Activated naive CD4-positive, alpha-beta T cell treated with anti-CD3 and anti-CD28 coated beads for 36 hours (primary cell): Measurements from ENCODE around the gene ZSCAN23. TPM values are rescaled to one million over a fixed set of nuclear protein-coding genes. Genes with fewer than 3 reads are reported as not detected.
"Not testable (repeated sequence)": the region's sequence is repeated elsewhere in the genome, so short reads cannot be mapped to it uniquely, and the experiment has no call there.

Experiments used
- CTCF ChIA-PET: fragments of 350-600 bp; sonication (Branson Sonifier 250); formaldehyde crosslinking; loops from one replicate; lab custom pipeline; 2021; ENCODE audit warnings: antibody characterized with exemption; lab: Charles Lee
- DNase-seq: peaks from one replicate; pipeline ENCODE4 v3.0.0-alpha.2; 2020
- H3K27ac Mint-ChIP-seq: one replicate; pipeline ENCODE4 v1.8.0; 2021; ENCODE audit warnings: mild to moderate bottlenecking, mixed read lengths
- H3K27me3 Mint-ChIP-seq: one replicate; pipeline ENCODE4 v1.8.0; 2021; ENCODE audit warnings: low read depth, mixed read lengths
- H3K36me3 Mint-ChIP-seq: one replicate; pipeline ENCODE4 v1.8.0; 2021; ENCODE audit warnings: low read depth, mixed read lengths
- H3K4me1 Mint-ChIP-seq: one replicate; pipeline ENCODE4 v1.8.0; 2021; ENCODE audit warnings: low read depth, mixed read lengths
- H3K4me3 Mint-ChIP-seq: one replicate; pipeline ENCODE4 v1.8.0; 2021; ENCODE audit warnings: mild to moderate bottlenecking, moderate library complexity, mixed read lengths
- H3K9me3 Mint-ChIP-seq: one replicate; pipeline ENCODE4 v1.8.0; 2021; ENCODE audit warnings: mixed read lengths
- intact Hi-C: fragments of 100-400 bp; cut with micrococcal nuclease; formaldehyde crosslinking; loops from one replicate; pipeline ENCODE4 v1.15.1; 2023
- total RNA-seq, 2 experiments: library from RNA; stranded (reverse); gene quantifications; one replicate each; pipeline ENCODE4 v1.2.3, GENCODE V29; 2021

The ZSCAN23 gene
- total RNA-seq, 2 experiments from 2014 or later: 1.7 to 2.0 TPM

DNA sequence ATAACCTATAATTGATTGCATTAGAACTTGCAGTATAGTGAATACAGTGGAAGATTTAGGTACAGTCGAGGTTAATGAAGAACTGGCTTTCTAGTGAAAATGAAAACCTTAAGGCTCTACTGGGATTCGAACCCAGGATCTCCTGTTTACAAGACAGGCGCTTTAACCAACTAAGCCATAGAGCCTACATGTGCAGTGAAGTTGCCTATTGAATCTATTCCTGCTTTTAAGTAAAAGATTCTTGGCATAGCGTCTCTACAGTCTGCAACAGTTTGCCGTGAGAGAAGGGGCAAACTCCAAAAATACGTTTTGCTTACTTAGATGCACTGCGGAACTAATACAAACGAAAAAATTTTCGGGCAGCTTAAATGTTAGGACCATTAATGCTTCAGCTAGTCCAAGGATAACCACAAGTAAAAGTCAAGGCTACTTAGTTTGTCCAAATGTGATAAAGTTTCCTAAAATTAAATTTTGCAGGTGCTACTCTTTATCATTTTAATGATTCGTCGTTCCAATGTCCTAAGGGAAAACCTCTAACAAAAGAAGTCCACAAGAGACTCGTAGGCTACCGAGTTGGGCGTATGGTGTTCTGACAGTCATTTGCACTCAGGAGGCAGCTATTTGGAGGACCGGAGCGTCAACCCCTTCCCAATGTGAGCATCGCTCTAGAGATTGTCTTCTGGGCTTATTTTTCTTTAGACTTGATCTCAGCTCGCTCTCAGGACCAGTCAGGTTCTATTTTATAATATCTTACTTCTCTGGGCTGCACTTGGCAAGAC lies 31.3 kb upstream of the ZSCAN23 start:
- Mint-ChIP-seq H3K9me3 (no peaks in the 10 kb centered on the region), H3K27ac (peak overlapping the region; percentile 36), H3K27me3 (peaks cover 40% of the 10 kb centered on the region), H3K4me3 (peak overlapping the region; percentile 68), H3K36me3 (no peaks in the 10 kb centered on the region), H3K4me1 (peaks cover 13% of the 10 kb centered on the region)
- DNase-seq: peak; percentile 42
- CTCF ChIA-PET: no interaction called here
- intact Hi-C loops: loop anchor here (1.0 kb wide), 2 partner anchors 16 to 31 kb away; partner anchors contain the start of gene ZSCAN23

DNA sequence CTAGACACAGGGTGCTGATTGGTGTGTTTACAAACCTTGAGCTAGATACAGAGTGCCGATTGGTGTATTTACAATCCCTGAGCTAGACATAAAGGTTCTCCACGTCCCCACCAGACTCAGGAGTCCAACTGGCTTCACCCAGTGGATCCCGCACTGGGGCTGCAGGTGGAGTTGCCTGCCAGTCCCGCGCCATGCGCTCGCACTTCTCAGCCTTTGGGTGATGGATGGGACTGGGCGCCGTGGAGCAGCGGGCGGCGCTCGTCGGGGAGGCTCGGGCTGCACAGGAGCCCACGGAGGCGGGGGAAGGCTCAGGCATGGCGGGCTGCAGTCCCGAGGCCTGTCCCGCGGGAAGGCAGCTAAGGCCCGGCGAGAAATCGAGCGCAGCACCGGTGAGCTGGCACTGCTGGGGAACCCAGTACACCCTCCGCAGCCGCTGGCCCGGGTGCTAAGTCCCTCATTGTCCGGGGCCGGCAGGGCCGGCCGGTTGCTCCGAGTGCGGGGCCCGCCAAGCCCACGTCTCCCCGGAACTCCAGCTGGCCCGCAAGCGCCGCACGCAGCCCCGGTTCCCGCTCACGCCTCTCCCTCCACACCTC lies 26.0 kb upstream of the ZSCAN23 start:
- peaks cover 37% of the 10 kb centered on the region for H3K27me3 Mint-ChIP-seq
- CTCF ChIA-PET, H3K36me3 Mint-ChIP-seq, H3K4me3 Mint-ChIP-seq, intact Hi-C loops, DNase-seq, H3K4me1 Mint-ChIP-seq, H3K27ac Mint-ChIP-seq, H3K9me3 Mint-ChIP-seq: not testable (repeated sequence)

DNA sequence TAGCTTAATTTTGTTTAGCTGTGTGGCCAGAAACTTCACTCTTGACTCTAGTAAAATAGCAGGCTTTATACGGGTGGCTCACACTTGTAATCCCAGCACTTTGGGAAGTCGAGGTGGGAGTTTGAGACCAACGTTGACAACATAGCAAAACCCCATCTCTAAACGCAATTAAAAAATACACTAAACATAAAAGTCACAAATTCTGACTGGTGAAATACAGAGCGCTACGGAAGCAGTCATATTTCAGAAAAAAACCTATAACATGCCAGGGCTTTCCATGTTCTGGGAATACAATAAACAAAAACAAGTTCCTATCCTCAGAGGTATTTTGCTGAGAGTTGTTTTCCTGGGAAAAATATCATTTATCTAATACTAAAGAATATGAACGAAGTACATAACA lies 24.8 kb upstream of the ZSCAN23 start:
- H3K27me3 Mint-ChIP-seq: peaks cover 43% of the 10 kb centered on the region
- no peaks in the 10 kb centered on the region for H3K9me3 Mint-ChIP-seq
- intact Hi-C loops: no loop called here
- no peak for DNase-seq
- H3K4me3 Mint-ChIP-seq: no peak overlapping the region
- CTCF ChIA-PET: no interaction called here
- no peaks in the 10 kb centered on the region for H3K36me3 Mint-ChIP-seq
- no peaks in the 10 kb centered on the region for H3K4me1 Mint-ChIP-seq
- no peak overlapping the region for H3K27ac Mint-ChIP-seq

DNA sequence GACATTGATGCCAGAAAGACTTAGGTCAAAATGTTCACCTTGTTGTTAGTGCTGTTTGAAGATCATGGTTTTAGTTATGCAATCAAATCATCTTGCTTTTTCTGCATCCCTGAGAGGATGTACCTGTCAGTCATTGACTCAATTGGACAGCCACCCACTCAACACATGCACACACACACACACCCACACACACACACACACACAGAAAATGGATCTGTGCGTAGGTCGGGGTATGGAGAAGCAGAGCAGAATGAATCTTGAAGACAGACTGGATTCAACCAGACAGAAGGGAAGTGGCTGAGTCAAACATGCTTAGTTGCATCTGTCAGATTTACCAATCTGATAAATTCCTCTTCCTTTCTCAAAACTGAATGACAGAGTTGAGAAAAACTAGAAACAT lies 19.1 kb upstream of the ZSCAN23 start:
- peaks cover 65% of the 10 kb centered on the region for H3K27me3 Mint-ChIP-seq
- no peak overlapping the region for H3K27ac Mint-ChIP-seq
- CTCF ChIA-PET: no interaction called here
- H3K4me3 Mint-ChIP-seq: no peak overlapping the region
- H3K4me1 Mint-ChIP-seq: peaks cover 7% of the 10 kb centered on the region
- H3K36me3 Mint-ChIP-seq: no peaks in the 10 kb centered on the region
- no peaks in the 10 kb centered on the region for H3K9me3 Mint-ChIP-seq
- peak; percentile 38 for DNase-seq
- intact Hi-C loops: no loop called here

DNA sequence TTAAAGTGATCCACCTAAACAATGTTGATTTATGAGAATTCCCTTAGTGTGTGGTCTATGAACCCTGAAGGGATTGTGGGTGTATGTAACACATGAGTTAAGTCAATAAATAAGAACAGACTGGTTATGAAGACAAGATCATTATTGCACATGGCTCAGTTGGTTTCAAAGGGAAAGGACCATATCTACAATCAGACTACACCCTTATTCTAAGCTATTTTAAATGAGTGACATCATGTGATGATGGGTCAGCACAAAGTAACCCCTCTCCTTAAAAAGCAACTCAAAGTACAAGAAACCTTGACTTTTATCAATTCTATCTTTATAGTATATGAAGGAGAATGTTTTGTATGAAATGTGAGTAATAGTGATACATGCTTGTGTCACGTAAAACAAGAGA lies 15.3 kb upstream of the ZSCAN23 start:
- CTCF ChIA-PET: no interaction called here
- Mint-ChIP-seq H3K36me3 (no peaks in the 10 kb centered on the region), H3K4me1 (peaks cover 7% of the 10 kb centered on the region), H3K4me3 (no peak overlapping the region), H3K9me3 (no peaks in the 10 kb centered on the region), H3K27ac (no peak overlapping the region), H3K27me3 (peaks cover 51% of the 10 kb centered on the region)
- DNase-seq: no peak
- intact Hi-C loops: no loop called here

DNA sequence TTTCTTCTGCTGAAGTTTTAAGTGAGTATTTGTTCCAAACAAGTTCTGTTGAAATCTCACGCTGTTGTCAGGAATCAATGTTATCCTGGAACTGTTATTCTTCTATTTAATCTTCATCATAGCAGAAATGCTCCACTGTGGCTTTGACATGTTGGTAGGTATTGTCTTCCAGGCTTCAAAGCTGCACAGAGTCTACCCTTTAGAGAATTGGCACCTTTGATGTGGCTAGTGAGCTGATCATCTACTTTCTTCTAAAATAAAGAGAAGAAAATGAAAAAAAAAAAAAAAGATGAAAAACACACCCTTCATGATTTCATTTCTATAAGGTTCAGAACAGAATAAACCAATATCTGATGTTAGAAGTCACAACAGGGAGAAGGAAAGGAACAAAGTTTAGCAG lies 5.8 kb upstream of the ZSCAN23 start:
- CTCF ChIA-PET: no interaction called here

DNA sequence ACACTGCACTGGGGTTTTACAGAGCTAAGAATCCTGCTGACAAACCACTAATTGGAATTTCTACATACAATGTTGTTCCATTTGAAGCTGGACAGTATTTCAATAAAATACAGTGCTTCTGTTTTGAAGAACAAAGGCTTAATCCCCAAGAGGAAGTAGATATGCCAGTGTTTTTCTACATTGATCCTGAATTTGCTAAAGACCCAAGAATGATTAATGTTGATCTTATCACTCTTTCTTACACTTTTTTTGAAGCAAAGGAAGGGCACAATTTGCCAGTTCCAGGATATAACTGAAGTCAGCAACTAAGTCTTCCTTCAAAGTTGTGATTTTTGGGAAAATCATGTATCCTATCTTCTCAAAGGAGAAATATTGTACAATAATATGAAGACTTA lies 4.2 kb upstream of the ZSCAN23 start:
- not testable (repeated sequence) for H3K27ac Mint-ChIP-seq
- peaks cover 24% of the 10 kb centered on the region for H3K27me3 Mint-ChIP-seq

More for the DNA sequence above, 5.8 kb upstream of the ZSCAN23 start:
- intact Hi-C loops: no loop called here
- peaks cover 24% of the 10 kb centered on the region for H3K27me3 Mint-ChIP-seq
- no peaks in the 10 kb centered on the region for H3K36me3 Mint-ChIP-seq
- no peak for DNase-seq
- H3K27ac Mint-ChIP-seq: no peak overlapping the region
- H3K4me3 Mint-ChIP-seq: no peak overlapping the region
- H3K4me1 Mint-ChIP-seq: peaks cover 26% of the 10 kb centered on the region
- peaks cover 3% of the 10 kb centered on the region for H3K9me3 Mint-ChIP-seq

DNA sequence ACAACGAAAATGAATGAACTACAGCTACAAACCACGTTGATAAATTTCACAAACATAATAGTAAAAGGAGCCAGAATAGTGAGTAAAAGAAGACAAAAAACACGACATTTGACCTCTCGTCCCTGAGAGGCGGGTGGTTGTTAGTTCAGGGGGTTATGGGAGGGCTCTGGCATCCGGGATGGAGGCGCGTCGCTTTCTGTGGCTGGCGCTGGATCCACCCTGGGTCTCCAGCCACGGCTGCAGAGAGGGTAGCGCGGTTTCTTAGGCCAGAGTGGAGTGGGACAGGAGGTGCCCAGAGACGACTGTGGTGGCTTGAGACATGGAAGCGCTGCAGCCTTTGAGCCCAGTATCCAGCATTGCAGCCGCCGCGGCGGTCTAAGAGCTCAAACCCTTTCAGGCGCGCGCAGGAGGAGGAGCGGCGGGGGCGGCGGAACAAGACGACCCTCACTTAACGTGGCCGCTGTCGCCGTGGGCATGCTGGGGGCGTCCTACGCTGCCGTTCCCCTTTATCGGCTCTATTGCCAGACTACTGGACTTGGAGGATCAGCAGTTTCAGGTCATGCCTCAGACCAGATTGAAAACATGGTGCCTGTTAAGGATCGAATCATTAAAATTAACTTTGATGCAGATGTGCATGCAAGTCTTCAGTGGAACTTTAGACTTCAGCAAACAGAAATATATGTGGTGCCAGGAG lies 3.7 kb upstream of the ZSCAN23 start:
- peaks cover 3% of the 10 kb centered on the region for H3K9me3 Mint-ChIP-seq
- H3K27me3 Mint-ChIP-seq: peaks cover 24% of the 10 kb centered on the region
- H3K4me1 Mint-ChIP-seq: peaks cover 39% of the 10 kb centered on the region
- peak; percentile 10 for DNase-seq
- H3K27ac Mint-ChIP-seq: peak overlapping the region; percentile 41
- H3K36me3 Mint-ChIP-seq: no peaks in the 10 kb centered on the region
- intact Hi-C loops: no loop called here
- CTCF ChIA-PET: interaction anchor here (1.4 kb wide), 1 partner anchor 19 kb away, joined by 4 read pairs; no protein-coding TSS in a partner anchor
- H3K4me3 Mint-ChIP-seq: peak overlapping the region; percentile 80

More for the DNA sequence above, 4.2 kb upstream of the ZSCAN23 start:
- intact Hi-C loops, H3K9me3 Mint-ChIP-seq, DNase-seq, H3K36me3 Mint-ChIP-seq: not testable (repeated sequence)
- Mint-ChIP-seq H3K4me3 (peak overlapping the region; percentile 80), H3K4me1 (peaks cover 39% of the 10 kb centered on the region)
- CTCF ChIA-PET: interaction anchor here (1.4 kb wide), 1 partner anchor 18 kb away, joined by 4 read pairs; no protein-coding TSS in a partner anchor

DNA sequence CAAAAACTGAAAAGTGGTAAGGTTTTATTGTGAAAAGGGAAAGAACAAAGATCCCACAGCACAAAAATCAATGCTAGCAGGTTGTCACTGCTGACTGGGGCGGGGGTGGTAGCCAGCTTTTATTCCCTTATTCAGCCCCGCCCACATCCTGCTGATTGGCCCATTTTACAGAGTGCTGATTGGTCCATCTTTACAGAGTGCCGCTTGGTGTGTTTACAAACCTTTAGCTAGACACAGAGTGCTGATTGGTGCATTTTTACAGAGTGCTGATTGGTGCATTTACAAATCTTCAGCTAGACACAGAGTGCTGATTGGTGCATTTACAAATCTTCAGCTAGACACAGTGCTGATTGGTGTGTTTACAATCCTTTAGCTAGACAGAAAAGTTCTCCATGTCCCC lies 1.5 kb upstream of the ZSCAN23 start:
- Mint-ChIP-seq H3K4me1 (peaks cover 39% of the 10 kb centered on the region), H3K4me3 (peak overlapping the region; percentile 33), H3K27me3 (peaks cover 24% of the 10 kb centered on the region)
- CTCF ChIA-PET, H3K27ac Mint-ChIP-seq, H3K36me3 Mint-ChIP-seq, H3K9me3 Mint-ChIP-seq: not testable (repeated sequence)
- peak; percentile 39 for DNase-seq
- intact Hi-C loops: loop anchor here (5.0 kb wide), 2 partner anchors 302 to 1487 kb away; partner anchors contain the start of gene ZKSCAN8

DNA sequence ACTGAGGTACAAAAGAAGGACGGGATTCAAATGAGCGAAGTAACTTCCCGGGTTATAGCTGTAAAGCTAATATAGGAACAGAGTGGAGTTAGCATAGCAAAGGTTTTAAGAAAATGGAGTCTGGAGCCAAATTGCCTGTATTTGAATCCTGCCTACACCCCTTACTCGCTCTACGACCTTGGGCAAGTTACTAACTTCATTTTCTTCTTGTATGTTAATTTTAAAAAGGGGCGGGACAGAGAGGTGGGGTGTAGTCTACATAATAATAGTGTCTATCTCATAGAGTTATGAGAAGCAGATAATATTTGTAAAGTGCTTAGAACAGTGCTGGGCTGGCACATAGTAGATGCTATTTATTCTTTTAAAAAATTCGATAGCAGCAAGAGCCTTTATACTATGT lies 705 bp downstream of the ZSCAN23 start:
- Mint-ChIP-seq H3K9me3 (peaks cover 3% of the 10 kb centered on the region), H3K36me3 (peaks cover 2% of the 10 kb centered on the region), H3K27me3 (peaks cover 24% of the 10 kb centered on the region), H3K4me3 (peak overlapping the region; percentile 98), H3K27ac (peak overlapping the region; percentile 87), H3K4me1 (peaks cover 28% of the 10 kb centered on the region)
- CTCF ChIA-PET: interaction anchor here (0.9 kb wide), 1 partner anchor 9 kb away, joined by 3 read pairs; no protein-coding TSS in a partner anchor
- DNase-seq: no peak
- intact Hi-C loops: loop anchor here (2.0 to 5.0 kb wide), 3 partner anchors 46 to 1485 kb away; partner anchors contain the start of gene ZKSCAN8

DNA sequence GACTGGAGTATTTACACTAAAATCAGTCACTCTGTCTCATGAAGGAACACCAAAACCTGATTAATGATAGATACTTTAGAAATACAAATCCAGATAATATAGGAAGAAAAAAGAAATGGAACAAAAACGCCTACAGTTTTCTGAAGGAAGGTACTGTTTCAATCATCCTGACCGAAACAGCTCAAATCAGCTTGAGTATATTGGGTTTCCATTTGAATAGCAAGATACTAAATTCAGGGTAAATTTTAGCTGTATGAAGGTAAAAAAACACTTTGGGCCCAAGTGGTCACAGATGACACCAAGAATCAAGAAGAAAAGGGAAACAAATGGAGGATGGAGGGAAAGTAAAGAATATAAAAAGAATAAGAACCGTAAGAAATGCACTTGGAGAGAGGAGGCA lies 6.9 kb downstream of the ZSCAN23 start:
- H3K4me3 Mint-ChIP-seq: no peak overlapping the region
- H3K9me3 Mint-ChIP-seq: no peaks in the 10 kb centered on the region
- CTCF ChIA-PET: no interaction called here

DNA sequence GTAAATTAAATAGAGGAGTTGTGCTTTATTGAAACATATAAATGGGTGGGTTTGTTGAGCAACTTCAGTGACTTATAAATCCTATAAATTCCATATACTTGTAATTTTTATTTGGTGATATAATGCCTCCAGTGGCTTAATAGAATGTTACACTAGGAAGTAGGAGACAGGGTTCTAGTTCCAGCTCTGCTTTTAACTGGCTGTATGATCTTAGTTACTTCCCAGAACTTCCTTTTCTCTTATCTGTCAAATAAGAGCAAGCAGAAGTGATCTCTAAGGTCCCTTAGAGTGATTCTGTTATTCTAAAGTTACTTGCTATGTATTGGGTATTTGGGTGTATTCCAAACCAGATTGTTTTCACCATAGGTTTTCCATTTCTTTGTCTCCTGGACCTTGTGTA lies 10.2 kb downstream of the ZSCAN23 start:
- Mint-ChIP-seq H3K4me1 (peaks cover 5% of the 10 kb centered on the region), H3K36me3 (peaks cover 3% of the 10 kb centered on the region), H3K27ac (no peak overlapping the region), H3K27me3 (no peaks in the 10 kb centered on the region), H3K4me3 (no peak overlapping the region), H3K9me3 (no peaks in the 10 kb centered on the region)
- CTCF ChIA-PET: interaction anchor here (1.0 kb wide), 1 partner anchor 9 kb away, joined by 3 read pairs; no protein-coding TSS in a partner anchor
- intact Hi-C loops: no loop called here
- DNase-seq: no peak

More for the DNA sequence above, 6.9 kb downstream of the ZSCAN23 start:
- H3K27ac Mint-ChIP-seq: no peak overlapping the region
- peaks cover 4% of the 10 kb centered on the region for H3K36me3 Mint-ChIP-seq
- H3K27me3 Mint-ChIP-seq: no peaks in the 10 kb centered on the region
- intact Hi-C loops: no loop called here
- DNase-seq: no peak
- peaks cover 3% of the 10 kb centered on the region for H3K4me1 Mint-ChIP-seq
